ENCODE results near the gene LRMDA.

Gene LRMDA

DNA sequence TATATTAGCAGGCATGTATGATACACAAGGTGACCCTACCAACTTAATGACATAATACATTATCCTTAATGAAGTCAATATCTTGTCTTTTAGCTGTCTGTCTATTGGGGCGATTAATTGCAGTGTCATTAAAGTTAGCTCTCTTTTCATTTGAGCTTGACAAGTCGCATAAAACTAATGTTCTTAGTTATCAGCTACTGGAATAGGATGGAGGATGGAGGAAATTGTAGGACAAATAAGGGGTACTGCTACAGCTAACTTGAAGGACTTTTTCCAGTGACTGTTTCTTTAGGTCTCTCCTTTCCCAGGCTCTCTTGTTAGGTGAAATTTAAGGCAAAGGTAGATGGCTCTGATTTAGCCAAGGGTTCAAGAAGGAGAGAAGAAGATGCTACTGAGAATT, 506.4 kb downstream of the LRMDA start:
- no peak for DNase-seq

DNA sequence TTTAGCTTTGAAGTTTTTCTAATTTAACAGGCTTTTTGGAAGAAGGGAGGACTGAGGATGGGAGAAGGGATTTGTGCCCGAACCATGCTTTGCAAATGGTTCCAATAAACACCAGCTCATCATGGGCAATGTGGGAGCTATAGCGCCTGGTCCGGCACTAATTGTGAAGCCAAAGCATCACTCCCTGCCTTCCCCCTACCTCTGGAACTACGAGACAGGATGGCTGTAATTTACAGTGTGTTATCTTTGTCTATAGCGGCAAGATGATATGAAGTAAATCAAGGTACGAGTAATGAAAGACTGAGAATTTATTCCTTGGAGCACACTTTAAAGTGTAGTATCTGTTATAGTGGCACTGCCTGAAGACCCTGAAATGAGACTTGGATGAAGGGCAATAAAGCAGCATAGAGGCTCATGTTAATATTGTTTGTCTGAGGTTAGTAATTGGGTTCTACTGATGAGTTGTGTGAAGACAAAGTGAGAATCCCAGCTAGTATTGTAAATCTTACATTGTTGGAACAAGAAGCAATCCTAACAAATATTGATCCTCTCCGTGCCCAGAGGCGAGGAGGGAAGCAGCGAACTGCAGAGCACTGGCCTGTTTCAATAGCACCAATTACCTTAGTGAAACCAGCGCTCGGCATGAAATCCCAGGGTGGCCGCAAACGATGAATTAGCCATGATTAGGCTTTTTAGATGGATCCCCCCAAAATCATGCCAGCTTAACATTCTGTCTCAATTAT, 507.1 kb downstream of the LRMDA start:
- no peak for DNase-seq

DNA sequence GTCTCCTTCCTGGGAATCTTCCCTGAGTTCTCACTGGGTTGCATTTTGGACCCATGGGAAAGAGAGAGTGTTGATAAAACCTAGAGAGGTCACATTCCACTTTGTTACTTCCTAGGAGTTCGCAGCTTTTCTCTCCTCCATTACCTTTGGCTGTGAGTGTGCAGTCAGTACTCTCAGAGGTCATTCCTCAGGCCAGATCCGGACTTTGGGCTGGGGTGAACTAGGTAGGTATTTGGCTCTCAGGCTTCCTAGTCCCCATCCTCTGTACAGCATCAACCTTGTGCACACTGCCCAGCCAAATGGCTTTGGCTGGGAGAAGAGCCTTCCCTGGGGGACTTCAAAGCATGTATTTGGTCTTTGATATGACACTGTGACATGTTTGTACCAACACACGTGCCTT, 508.1 kb downstream of the LRMDA start:
- no peak for DNase-seq

DNA sequence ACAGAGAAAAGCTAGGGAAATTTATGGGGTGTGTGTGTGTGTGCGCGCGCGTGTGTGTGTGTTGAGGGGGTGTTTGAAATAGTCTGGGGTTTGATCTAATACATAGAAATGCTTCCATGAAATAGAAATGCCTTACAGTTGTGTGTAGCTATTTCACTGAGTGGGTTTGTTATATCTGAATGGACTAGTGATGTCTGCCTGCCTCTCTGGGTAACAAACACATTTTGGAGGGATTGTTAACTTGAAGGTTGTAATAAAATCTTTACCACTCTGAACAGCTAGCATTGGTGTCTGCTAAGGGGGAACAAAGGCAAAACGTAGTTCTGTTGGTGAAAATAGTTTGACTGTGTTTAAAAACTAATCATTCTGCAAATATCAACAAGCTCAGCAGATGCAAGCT, 509.3 kb downstream of the LRMDA start:
- no peak for DNase-seq

DNA sequence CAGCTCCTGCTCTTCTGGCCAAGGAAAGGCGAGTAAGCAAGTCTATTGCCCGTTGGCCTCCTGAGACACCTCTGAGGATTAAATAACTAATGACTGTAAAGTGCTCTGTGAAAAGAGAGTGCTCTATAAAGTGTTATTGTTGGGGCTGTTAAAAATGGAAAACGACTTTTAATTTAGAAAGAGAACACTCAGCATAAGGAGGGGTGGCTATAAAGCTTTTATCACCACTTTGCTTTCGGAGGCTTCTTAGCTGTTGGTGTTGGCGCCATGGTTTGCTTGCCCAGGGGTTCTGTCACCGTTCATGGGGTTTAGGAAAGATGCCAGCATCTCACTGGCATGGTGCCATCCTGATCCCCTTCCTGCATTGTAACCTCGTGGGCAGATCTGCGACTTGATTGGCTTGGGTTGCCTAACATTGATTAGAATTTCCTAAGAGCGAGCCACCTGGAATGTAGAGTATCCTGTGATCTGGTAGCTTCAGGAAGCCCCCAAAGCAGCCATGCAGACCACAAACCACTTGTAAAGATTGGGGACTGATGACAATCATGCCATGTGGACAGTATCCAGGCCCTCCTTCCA, 509.9 kb downstream of the LRMDA start:
- DNase-seq: no peak

GRCh38 chr10:75944061-75944460, 512.6 kb downstream of the LRMDA start:
- DNase-seq: no peak

DNA sequence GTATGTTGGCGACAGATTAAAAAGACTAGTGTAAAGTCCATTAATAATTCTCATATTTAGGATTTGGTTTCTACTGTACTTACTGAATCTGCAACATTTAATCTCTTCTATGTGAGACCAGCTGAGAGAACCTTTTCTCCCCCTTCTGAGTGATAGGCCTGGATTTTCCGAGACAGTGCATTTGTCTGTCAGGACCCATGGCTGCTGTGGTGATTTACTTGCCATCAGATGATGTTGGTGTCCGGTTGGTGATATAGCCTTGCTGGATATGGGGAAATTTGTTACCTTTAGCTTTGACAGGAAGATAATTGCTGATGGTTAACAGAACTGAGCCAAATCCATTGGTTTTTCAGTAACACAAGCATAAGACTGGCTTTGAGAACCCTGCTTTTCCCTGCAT, 517.2 kb downstream of the LRMDA start:
- no peak for DNase-seq

GRCh38 chr10:75950307-75950706, 518.9 kb downstream of the LRMDA start:
- DNase-seq: no peak

DNA sequence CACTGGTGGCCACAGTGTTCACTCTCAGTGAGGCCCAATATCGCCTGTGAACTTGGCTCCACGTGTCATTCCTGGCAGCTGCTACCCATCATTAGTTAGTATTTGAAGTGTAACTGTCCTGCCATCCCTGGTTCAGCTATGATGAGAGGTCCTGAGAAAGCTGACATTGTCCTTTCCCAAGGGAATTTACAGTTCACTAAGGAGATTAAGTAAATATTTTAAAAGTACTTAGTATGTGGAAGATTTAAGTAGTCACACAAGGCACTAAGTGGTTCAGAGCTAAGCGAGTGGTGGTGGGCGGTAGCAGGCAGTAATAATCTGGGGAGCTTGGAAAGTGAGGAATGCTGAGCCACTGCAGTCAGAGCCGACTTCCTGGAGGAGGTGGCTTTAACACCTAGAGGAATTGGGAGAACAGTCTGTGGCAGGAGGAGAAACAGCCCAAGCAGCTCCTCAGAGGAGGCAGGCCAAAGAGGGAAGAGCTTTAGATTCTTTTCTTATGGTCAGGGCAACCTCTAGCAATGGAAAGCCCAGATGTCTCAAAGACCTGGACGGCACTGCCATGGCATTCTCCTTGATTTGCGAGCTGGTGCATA, 519.7 kb downstream of the LRMDA start:
- no peak for DNase-seq

- DNase-seq: no peak
Observed at GRCh38 chr10:75951627-75952026, 520.2 kb downstream of the LRMDA start.

GRCh38 chr10:75952093-75952492, 520.7 kb downstream of the LRMDA start:
- no peak for DNase-seq

DNA sequence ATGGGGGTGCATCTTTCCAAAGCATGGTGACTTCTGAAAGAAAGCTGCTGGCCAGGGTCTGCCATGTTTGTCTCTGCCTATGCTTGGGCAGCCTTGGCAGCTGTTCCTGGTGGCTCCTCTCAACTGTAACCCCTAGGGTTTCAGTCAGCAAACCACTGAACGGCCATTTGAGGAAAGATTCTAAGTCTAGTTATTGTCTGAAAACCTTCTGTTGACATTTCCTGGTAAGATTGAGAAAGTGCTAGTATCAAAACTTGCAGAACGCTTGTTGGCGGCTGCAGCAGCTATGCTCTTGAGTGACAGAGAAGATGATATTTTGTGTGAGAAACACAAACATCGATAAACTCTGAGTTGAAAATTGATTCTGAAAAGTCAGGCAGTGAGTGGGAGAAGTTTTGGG, 523.1 kb downstream of the LRMDA start:
- no peak for DNase-seq

GRCh38 chr10:75955973-75956502, 524.6 kb downstream of the LRMDA start:
- DNase-seq: no peak

DNA sequence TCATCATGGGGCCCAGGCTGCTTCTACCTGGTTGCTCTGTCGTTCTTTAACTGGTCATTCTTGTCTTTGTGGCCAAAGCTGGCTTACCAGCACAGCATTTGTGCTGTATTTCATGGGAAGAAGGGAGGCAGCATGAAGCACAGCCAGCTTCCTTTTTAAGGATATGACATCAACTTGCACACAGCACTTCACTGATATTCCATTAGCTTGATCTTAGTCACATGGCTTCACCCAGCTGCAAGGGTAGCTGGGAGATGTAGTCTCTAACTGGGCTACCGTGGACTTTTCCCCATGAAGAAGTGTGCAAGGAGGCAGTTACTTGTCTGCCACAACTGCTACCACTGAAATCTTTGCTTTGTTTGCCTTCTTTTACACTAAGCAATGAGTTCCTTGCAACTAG, 525.2 kb downstream of the LRMDA start:
- DNase-seq: no peak

- DNase-seq: no peak
Observed at GRCh38 chr10:75957314-75958120, 526.1 kb downstream of the LRMDA start.

GRCh38 chr10:75959209-75959608, 527.8 kb downstream of the LRMDA start:
- DNase-seq: peak; percentile 98

DNA sequence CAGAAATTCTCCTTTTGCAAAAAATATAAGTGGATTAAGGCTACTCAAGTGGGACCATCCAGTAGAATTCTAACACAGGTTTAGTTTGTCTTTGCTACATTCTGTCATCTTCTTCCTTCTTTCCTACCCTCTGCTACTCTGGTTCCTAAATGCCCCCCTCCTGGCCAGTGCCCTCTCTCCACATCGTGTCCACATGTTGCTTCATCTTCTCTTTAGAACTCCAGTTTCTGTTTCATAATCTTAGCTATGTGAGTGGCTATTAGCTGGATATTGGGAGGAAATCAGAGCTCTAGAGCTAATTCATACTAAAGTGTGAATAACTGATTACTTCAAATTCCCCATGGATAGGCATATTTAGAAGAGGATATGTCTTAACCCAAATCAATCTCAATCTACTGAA, 528.5 kb downstream of the LRMDA start:
- no peak for DNase-seq

GRCh38 chr10:75962395-75963061, 531.1 kb downstream of the LRMDA start:
- no peak for DNase-seq

DNA sequence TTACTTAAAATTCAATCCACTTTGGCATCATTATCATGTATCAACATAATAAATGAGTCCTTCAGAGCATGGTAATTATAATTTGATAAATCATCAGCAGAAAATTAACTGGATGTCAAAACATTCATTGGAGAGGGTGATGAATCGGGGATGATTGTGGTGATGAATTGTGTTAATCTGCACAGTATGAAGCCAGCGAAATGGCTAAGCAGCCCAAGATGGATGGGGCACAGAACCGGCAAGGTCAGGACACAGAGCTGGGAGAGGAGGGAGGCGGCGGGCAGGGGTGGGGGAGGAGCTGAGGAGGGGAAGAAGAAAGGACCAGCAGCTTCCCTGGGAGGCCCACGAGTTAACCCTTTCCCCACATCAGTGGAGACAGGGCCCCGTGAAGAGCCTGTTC, 536.1 kb downstream of the LRMDA start:
- DNase-seq: no peak

GRCh38 chr10:75969031-75969430, 537.6 kb downstream of the LRMDA start:
- no peak for DNase-seq

- peak; percentile 86 for DNase-seq
Observed at GRCh38 chr10:75971402-75972211, 540.2 kb downstream of the LRMDA start.

All from fibroblast of skin of abdomen (primary cell).